Gastroesophageal sphincter (tissue), 4 donors: ENCODE measurements around the gene FGD1. TPM values are rescaled to one million over a fixed set of nuclear protein-coding genes. Genes with fewer than 3 reads are reported as not detected.

Source experiments
- ATAC-seq: fragments of 150-250 bp; one replicate; pipeline ENCODE4 v1.9.1; 2016; ENCODE audit warnings: mild to moderate bottlenecking, moderate library complexity
- H3K27ac ChIP-seq, 4 donors: fragments of 200-600 bp; sonication (generic) in 3 of 4; 1 replicate in 3 of 4; 2 replicates in 1 of 4; pipeline ENCODE4 v1.5.1; 2016 to 2019
- H3K27me3 ChIP-seq: fragments of 200-600 bp; sonication (generic); one replicate; pipeline ENCODE4 v1.5.1; 2019
- H3K36me3 ChIP-seq, 2 donors: fragments of 200-600 bp; sonication (generic); one replicate each; pipeline ENCODE4 v1.5.1; 2019; ENCODE audit warnings: control low read depth in 1 of 2
- H3K4me1 ChIP-seq, 3 donors: fragments of 200-600 bp; sonication (generic); 1 replicate in 2 of 3; 2 replicates in 1 of 3; pipeline ENCODE4 v1.5.1; 2016 to 2019; ENCODE audit warnings: control low read depth in 2 of 3
- H3K4me3 ChIP-seq, 2 donors: fragments of 200-600 bp; sonication (generic); one replicate each; pipeline ENCODE4 v1.5.1; 2019; ENCODE audit warnings: mild to moderate bottlenecking in 1 of 2, moderate library complexity in 1 of 2
- H3K9me3 ChIP-seq, 3 donors: fragments of 200-600 bp; sonication (generic); one replicate each; pipeline ENCODE4 v1.5.1; 2017 to 2019; ENCODE audit warnings: control low read depth in 2 of 3
- CTCF ChIP-seq, 4 experiments: fragments of 200-600 bp in 2 of 4; fragments of 450-650 bp in 2 of 4; sonication (generic) in 1 of 4; IDR thresholded peaks; one replicate each; pipeline ENCODE4 v1.5.1; 2017 to 2019; ENCODE audit warnings: antibody characterized with exemption in 4 of 4, mild to moderate bottlenecking in 2 of 4, moderate library complexity in 2 of 4
- EP300 ChIP-seq: sonication (generic); formaldehyde crosslinking; IDR thresholded peaks from one replicate; pipeline ENCODE4 v1.6.1; 2017; ENCODE audit warnings: antibody characterized with exemption, mild to moderate bottlenecking
- POLR2A ChIP-seq, 2 donors: fragments of 450-650 bp; IDR thresholded peaks; one replicate each; pipeline ENCODE4 v1.6.1; 2017; ENCODE audit warnings: antibody characterized with exemption in 2 of 2, mild to moderate bottlenecking in 2 of 2, moderate library complexity in 1 of 2
- POLR2AphosphoS5 ChIP-seq: sonication (generic); formaldehyde crosslinking; IDR thresholded peaks from one replicate; pipeline ENCODE4 v1.6.1; 2017; ENCODE audit warnings: antibody characterized with exemption
- WGBS, 2 donors: methylation state at CpG; one replicate each; pipeline ENCODE4 v1.1.5; 2018; ENCODE audit warnings: low coverage in 1 of 2; 5-methylcytosine and 5-hydroxymethylcytosine counted together
- total RNA-seq, 4 donors: library from RNA; depleted of rRNA; stranded (reverse); fragments of >200 nt; gene quantifications; one replicate each; pipeline ENCODE4 v1.1.0, GENCODE V29; 2016

FGD1 gene
- total RNA-seq, 4 donors from 2014 or later = 4.2 to 12.0 (median 7.2) TPM

GRCh38 chrX:54397113-54397512 lies 98.9 kb downstream of the FGD1 start:
- no peak for ATAC-seq
- 100% methylated on average over 1 of the region's 1 CpG for WGBS, 2 donors
- TF ChIP-seq CTCF (IDR thresholded peaks at IDR 0.05) (no peak), EP300 (no peak), POLR2A (IDR thresholded peaks at IDR 0.05) (no peak), POLR2AphosphoS5 (no peak)
- no peak overlapping the region for H3K4me3 ChIP-seq
- no peak overlapping the region for H3K27ac ChIP-seq
- no peaks in the 10 kb centered on the region for H3K27me3 ChIP-seq
- H3K36me3 ChIP-seq = no peaks in the 10 kb centered on the region
- no peaks in the 10 kb centered on the region for H3K4me1 ChIP-seq
- no peaks in the 10 kb centered on the region for H3K9me3 ChIP-seq

Other genes with a start within 250 kb of the FGD1 start
- gene WNK3, start 138.2 kb downstream of the FGD1 start, total RNA-seq = 1 to 10 TPM; 1.9 to 4.3 (median 3.0) TPM
- 10 to 100 TPM; 30.4 to 39.5 (median 34.7) TPM for gene TSR2, start 55.8 kb downstream of the FGD1 start, total RNA-seq
- gene GNL3L, start 34.0 kb upstream of the FGD1 start, total RNA-seq = 10 to 100 TPM; 20.9 to 34.4 (median 24.2) TPM